A549 (cell line): ENCODE data around the gene HNRNPK. TPM values are rescaled to one million over a fixed set of nuclear protein-coding genes. Genes with fewer than 3 reads are reported as not detected.

Experiments
- ATAC-seq, 2 experiments: fragments of 200-7000 bp in 1 of 2; fragments of >200 bp in 1 of 2; cut with Nextera tagmentation in 1 of 2; cut with Tn5 transposase in 1 of 2; 3 replicates each; pipeline versions ENCODE4 v1.8.0 to v1.9.1; 2018 to 2020; ENCODE audit warnings: mild to moderate bottlenecking in 1 of 2, moderate library complexity in 1 of 2
- CTCF ChIA-PET: fragments of 300-600 bp; sonication (Branson Sonifier 250); formaldehyde crosslinking; extraction: SDS; loops from one replicate; lab custom pipeline; 2021; ENCODE audit warnings: antibody characterized with exemption, inconsistent platforms; lab: Yijun Ruan, JAX
- POLR2A ChIA-PET: fragments of 350-600 bp; formaldehyde crosslinking; extraction: SDS; loops from one replicate; lab custom pipeline; 2021; ENCODE audit warnings: antibody characterized with exemption, inconsistent platforms; lab: Yijun Ruan, JAX
- DNase-seq, 2 experiments: peaks; one replicate each; pipeline versions ENCODE4 v3.0.0 to v3.0.0-alpha.2; 2011 to 2016; ENCODE audit warnings: low read depth in 1 of 2, low spot score in 1 of 2
- FAIRE-seq: peaks from 2 replicates; lab custom pipeline; 2011; peaks lifted over from hg19 to GRCh38; lab: Jason Lieb, UNC
- H3K27ac ChIP-seq, 2 experiments: fragments of >200 bp; sonication (Bioruptor Twin); formaldehyde crosslinking; 3 replicates each; pipeline ENCODE4 v1.5.1; 2016 to 2017
- H3K4me1 ChIP-seq: fragments of >200 bp; sonication (Bioruptor Twin); formaldehyde crosslinking; 3 replicates; pipeline ENCODE4 v1.6.1; 2016
- H3K4me2 ChIP-seq: fragments of >200 bp; sonication (Bioruptor Twin); formaldehyde crosslinking; 3 replicates; pipeline ENCODE4 v1.6.1; 2016
- H3K4me3 ChIP-seq: fragments of >200 bp; sonication (Bioruptor Twin); formaldehyde crosslinking; 3 replicates; pipeline ENCODE4 v1.5.1; 2016
- H3K9me3 ChIP-seq: fragments of >200 bp; sonication (Bioruptor Twin); formaldehyde crosslinking; 3 replicates; pipeline ENCODE4 v1.6.1; 2016
- CBX8 ChIP-seq: fragments of 200-600 bp; sonication (generic); IDR thresholded peaks from 2 replicates; pipeline ENCODE4 v1.6.1; 2016
- CEBPB ChIP-seq, 2 experiments: fragments of >200 bp in 1 of 2; sonication (Bioruptor Twin) in 1 of 2; formaldehyde crosslinking in 1 of 2; IDR thresholded peaks; 2 replicates each; pipeline ENCODE4 v1.6.1; 2012 to 2016
- CHD2 ChIP-seq: fragments of 150-350 bp; IDR thresholded peaks from 2 replicates; pipeline ENCODE4 v1.6.1; 2014; ENCODE audit warnings: low read length; ENCODE audit not compliant: partially characterized antibody
- EHMT2 ChIP-seq: fragments of 200-600 bp; sonication (generic); IDR thresholded peaks from 2 replicates; pipeline ENCODE4 v1.6.1; 2016; ENCODE audit warnings: antibody characterized with exemption, low read depth, mild to moderate bottlenecking, moderate library complexity
- ESRRA ChIP-seq: fragments of 150-350 bp; IDR thresholded peaks from 2 replicates; pipeline ENCODE4 v1.6.1; 2014; ENCODE audit warnings: mild to moderate bottlenecking, low read length, borderline replicate concordance
- FOSB ChIP-seq: fragments of 250-450 bp; sonication (Bioruptor Pico); IDR thresholded peaks from 2 replicates; pipeline ENCODE4 v1.5.0; 2020; ENCODE audit warnings: mild to moderate bottlenecking, moderate library complexity
- FOSL2 ChIP-seq, 2 experiments: fragments of 450-650 bp in 1 of 2; fragments of >200 bp in 1 of 2; sonication (Bioruptor Twin) in 1 of 2; formaldehyde crosslinking; IDR thresholded peaks; 2 replicates each; pipeline versions ENCODE4 v1.5.0 to v1.6.1; 2016 to 2020; ENCODE audit warnings: mild to moderate bottlenecking in 1 of 2, moderate library complexity in 1 of 2
- HEYL ChIP-seq: fragments of 250-450 bp; sonication (Bioruptor Pico); IDR thresholded peaks from 2 replicates; pipeline ENCODE4 v1.8.0; 2021; ENCODE audit warnings: mild to moderate bottlenecking, moderate library complexity
- HOXA7 ChIP-seq: fragments of 250-450 bp; sonication (Bioruptor Pico); IDR thresholded peaks from 2 replicates; pipeline ENCODE4 v1.5.0; 2020; ENCODE audit warnings: mild to moderate bottlenecking, moderate library complexity
- HOXB13 ChIP-seq: fragments of 250-450 bp; sonication (Bioruptor Pico); IDR thresholded peaks from 2 replicates; pipeline ENCODE4 v1.5.0; 2020; ENCODE audit warnings: low read depth, mild to moderate bottlenecking, moderate library complexity
- HOXB5 ChIP-seq: fragments of 250-450 bp; sonication (Bioruptor Pico); IDR thresholded peaks from 2 replicates; pipeline ENCODE4 v1.5.0; 2020; ENCODE audit warnings: mild to moderate bottlenecking, moderate library complexity
- JUN ChIP-seq, 2 experiments: fragments of >200 bp; sonication (Bioruptor Twin); formaldehyde crosslinking; IDR thresholded peaks; 2 replicates in 1 of 2; 3 replicates in 1 of 2; pipeline ENCODE4 v1.6.1; 2016 to 2017
- JUNB ChIP-seq: fragments of >200 bp; sonication (Bioruptor Twin); formaldehyde crosslinking; IDR thresholded peaks from 2 replicates; pipeline ENCODE4 v1.6.1; 2016
- MAFK ChIP-seq: fragments of 450-650 bp; IDR thresholded peaks from 2 replicates; pipeline ENCODE4 v1.6.1; 2014; ENCODE audit not compliant: partially characterized antibody
- MYC ChIP-seq: IDR thresholded peaks from 2 replicates; pipeline ENCODE4 v1.6.1; 2012; ENCODE audit warnings: mild to moderate bottlenecking, inconsistent platforms, low read length, improper control_type of control experiment, borderline replicate concordance
- NPAS2 ChIP-seq: fragments of 250-450 bp; sonication (Bioruptor Pico); IDR thresholded peaks from 2 replicates; pipeline ENCODE4 v1.8.0; 2022; ENCODE audit warnings: mild to moderate bottlenecking, moderate library complexity, borderline replicate concordance
- NR3C1 ChIP-seq: fragments of >200 bp; sonication (Bioruptor Twin); formaldehyde crosslinking; IDR thresholded peaks from 3 replicates; pipeline ENCODE4 v1.6.1; 2017
- PHF8 ChIP-seq: fragments of 200-600 bp; sonication (generic); IDR thresholded peaks from 2 replicates; pipeline ENCODE4 v1.6.1; 2016; ENCODE audit warnings: low read depth, mild to moderate bottlenecking, antibody characterized with exemption, moderate library complexity, borderline replicate concordance
- POLR2A ChIP-seq: IDR thresholded peaks from 2 replicates; pipeline ENCODE4 v1.6.1; 2012; ENCODE audit warnings: mild to moderate bottlenecking, low read length
- POLR2AphosphoS2 ChIP-seq: conservative IDR thresholded peaks from 2 replicates; pipeline ENCODE4 v1.6.1; 2012; ENCODE audit warnings: low read length, improper control_type of control experiment, inconsistent platforms
- RCOR1 ChIP-seq: fragments of 150-350 bp; IDR thresholded peaks from 2 replicates; pipeline ENCODE4 v1.6.1; 2014; ENCODE audit warnings: antibody characterized with exemption, low read length, low read depth
- RFX5 ChIP-seq: fragments of 450-650 bp; IDR thresholded peaks from 2 replicates; pipeline ENCODE4 v1.7.1; 2014; ENCODE audit warnings: antibody characterized with exemption, mild to moderate bottlenecking, moderate library complexity
- RNF2 ChIP-seq: fragments of 200-600 bp; sonication (generic); IDR thresholded peaks from 2 replicates; pipeline ENCODE4 v1.6.1; 2016; ENCODE audit warnings: low read depth, mild to moderate bottlenecking, antibody characterized with exemption, moderate library complexity, borderline replicate concordance
- SMC3 ChIP-seq: fragments of >200 bp; sonication (Bioruptor Twin); formaldehyde crosslinking; IDR thresholded peaks from 3 replicates; pipeline ENCODE4 v1.6.1; 2018; ENCODE audit warnings: inconsistent platforms
- TFCP2L1 ChIP-seq: fragments of 250-450 bp; sonication (Bioruptor Pico); IDR thresholded peaks from 2 replicates; pipeline ENCODE4 v1.5.0; 2021; ENCODE audit warnings: mild to moderate bottlenecking
- TP53 ChIP-seq: fragments of 250-450 bp; sonication (Bioruptor Pico); IDR thresholded peaks from 2 replicates; pipeline ENCODE4 v1.5.0; 2021; ENCODE audit warnings: mild to moderate bottlenecking, moderate library complexity
- ZC3H11A ChIP-seq: fragments of 450-650 bp; IDR thresholded peaks from 2 replicates; pipeline ENCODE4 v1.6.1; 2014; ENCODE audit warnings: antibody characterized with exemption, mild to moderate bottlenecking
- ZFP36 ChIP-seq: fragments of 450-650 bp; IDR thresholded peaks from 2 replicates; pipeline ENCODE4 v1.6.1; 2014; ENCODE audit warnings: borderline replicate concordance; ENCODE audit not compliant: partially characterized antibody
- ZSCAN20 ChIP-seq: fragments of 250-450 bp; sonication (Bioruptor Pico); IDR thresholded peaks from 2 replicates; pipeline ENCODE4 v1.8.0; 2022; ENCODE audit warnings: mild to moderate bottlenecking, moderate library complexity
- WGBS: methylation state at CpG from one replicate; pipeline ENCODE4 v1.1.6; 2017; ENCODE audit errors: missing lambda C conversion rate; 5-methylcytosine and 5-hydroxymethylcytosine counted together
- polyA plus RNA-seq, 4 experiments: library from polyadenylated mRNA; depleted of rRNA in 3 of 4; stranded (reverse); fragments of >200 nt; fragmentation: RNase III in 1 of 4; extraction: RNeasy Plus Mini Kit Qiagen cat#74134 plus additional on column Dnase treatment in 1 of 4; gene quantifications; 2 replicates in 3 of 4; 3 replicates in 1 of 4; pipeline ENCODE4 v1.2.3, GENCODE V29; 2011 to 2017
- TF ChIP-seq, protein P1 (sequence below): IDR thresholded peaks from 2 replicates; pipeline ENCODE4 v1.6.1; 2012
- TF ChIP-seq, protein P2 (sequence below): fragments of 250-450 bp; sonication (Bioruptor Pico); IDR thresholded peaks from 2 replicates; pipeline ENCODE4 v1.5.0; 2020; ENCODE audit warnings: low read depth, mild to moderate bottlenecking, moderate library complexity
- TF ChIP-seq, protein P3 (sequence below): fragments of >200 bp; sonication (Bioruptor Twin); formaldehyde crosslinking; IDR thresholded peaks from 2 replicates; pipeline ENCODE4 v1.6.1; 2016
- TF ChIP-seq, protein P4 (sequence below): fragments of 200-600 bp; sonication (generic); IDR thresholded peaks from 2 replicates; pipeline ENCODE4 v1.6.1; 2016; ENCODE audit warnings: antibody characterized with exemption, mild to moderate bottlenecking, moderate library complexity
- TF ChIP-seq, protein P5 (sequence below): fragments of >200 bp; sonication (Bioruptor Twin); formaldehyde crosslinking; IDR thresholded peaks from 3 replicates; pipeline ENCODE4 v1.5.1; 2016

HNRNPK gene
- polyA plus RNA-seq, 2 of the 4 experiments (the other 2 are of a cell fraction): 682 to 699 TPM

DNA sequence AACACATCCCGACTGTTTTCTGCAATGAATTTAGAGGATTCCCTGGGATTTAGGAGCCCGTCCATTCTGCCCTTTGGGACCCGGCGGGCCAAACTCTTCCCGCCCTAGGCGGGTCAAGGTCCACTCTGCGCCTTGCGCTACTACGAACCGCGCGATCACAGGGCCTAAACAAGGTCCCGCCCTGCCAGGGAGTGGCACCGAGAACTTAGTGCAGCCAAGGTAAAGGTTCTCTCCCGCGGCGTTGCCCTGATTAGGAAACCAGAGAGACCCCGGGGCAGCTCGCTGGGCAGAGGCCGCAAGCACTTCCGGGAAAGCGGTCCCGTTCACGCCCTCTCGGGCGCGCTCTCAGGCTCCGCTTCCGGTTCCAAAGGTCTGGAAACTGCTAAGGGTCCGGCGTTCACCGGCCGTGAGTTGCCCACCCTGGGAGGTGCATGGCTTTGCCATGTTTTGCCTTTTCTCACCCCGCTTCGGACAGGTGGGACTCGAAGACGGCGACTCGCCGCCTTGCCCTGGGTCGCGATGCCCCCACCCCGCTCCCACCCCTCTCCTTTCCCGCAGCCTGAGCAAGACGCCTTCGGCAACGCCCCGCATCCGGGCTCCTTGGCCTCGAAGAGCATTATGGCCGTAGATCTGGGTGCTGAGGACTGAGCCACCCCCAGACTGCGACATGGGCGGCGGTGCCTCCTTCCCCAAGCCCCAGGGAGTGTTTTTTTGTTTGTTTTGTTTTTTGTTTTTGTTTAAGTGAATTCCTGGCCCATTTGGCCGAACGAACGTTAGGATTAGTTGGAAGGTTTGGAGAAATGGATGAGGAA lies 23.4 kb downstream of the HNRNPK start:
- under 1% methylated on average over 31 of the region's 57 CpGs for WGBS
- CTCF ChIA-PET: interaction anchor here (0.9 to 1.0 kb wide), 3 partner anchors 20 to 305 kb away, joined by 3 to 4 read pairs (median 4); no protein-coding TSS in a partner anchor
- no peak for TF ChIP-seq HOXB13 (CRISPR knock-in tag)
- no peak for TF ChIP-seq CHD2
- TF ChIP-seq, protein P1, sequence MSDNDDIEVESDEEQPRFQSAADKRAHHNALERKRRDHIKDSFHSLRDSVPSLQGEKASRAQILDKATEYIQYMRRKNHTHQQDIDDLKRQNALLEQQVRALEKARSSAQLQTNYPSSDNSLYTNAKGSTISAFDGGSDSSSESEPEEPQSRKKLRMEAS: peak; percentile 66
- no peak for TF ChIP-seq FOSL2 (IDR thresholded peaks at IDR 0.05)
- no peak for TF ChIP-seq FOSL2 (CRISPR knock-in tag; IDR thresholded peaks at IDR 0.05)
- no peak for TF ChIP-seq EHMT2
- no peak for TF ChIP-seq NPAS2 (CRISPR knock-in tag)
- TF ChIP-seq CEBPB (IDR thresholded peaks at IDR 0.05): no peak
- no peak for TF ChIP-seq TFCP2L1 (CRISPR knock-in tag)
- peak; percentile 69 to 92 for TF ChIP-seq JUN (IDR thresholded peaks at IDR 0.05)
- TF ChIP-seq JUNB: no peak
- no peak for TF ChIP-seq ZSCAN20
- TF ChIP-seq TP53 (CRISPR knock-in tag): no peak
- no peak for TF ChIP-seq NR3C1
- TF ChIP-seq MAFK: no peak
- no peak for TF ChIP-seq RFX5
- TF ChIP-seq HOXB5: 0 out of 2 replicates have a peak, but pooled peaks have one; percentile 23
- no peak for TF ChIP-seq CBX8
- TF ChIP-seq ZFP36: no peak
- peak; percentile 57 for TF ChIP-seq POLR2A
- TF ChIP-seq RCOR1: no peak
- TF ChIP-seq ZC3H11A: no peak
- TF ChIP-seq FOSB (CRISPR knock-in tag): no peak
- TF ChIP-seq SMC3: no peak
- TF ChIP-seq POLR2AphosphoS2: no peak
- no peak for TF ChIP-seq HOXA7 (CRISPR knock-in tag)
- TF ChIP-seq, protein P2, sequence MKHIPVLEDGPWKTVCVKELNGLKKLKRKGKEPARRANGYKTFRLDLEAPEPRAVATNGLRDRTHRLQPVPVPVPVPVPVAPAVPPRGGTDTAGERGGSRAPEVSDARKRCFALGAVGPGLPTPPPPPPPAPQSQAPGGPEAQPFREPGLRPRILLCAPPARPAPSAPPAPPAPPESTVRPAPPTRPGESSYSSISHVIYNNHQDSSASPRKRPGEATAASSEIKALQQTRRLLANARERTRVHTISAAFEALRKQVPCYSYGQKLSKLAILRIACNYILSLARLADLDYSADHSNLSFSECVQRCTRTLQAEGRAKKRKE (CRISPR knock-in tag): no peak
- TF ChIP-seq PHF8: peak; percentile 81
- TF ChIP-seq, protein P3, sequence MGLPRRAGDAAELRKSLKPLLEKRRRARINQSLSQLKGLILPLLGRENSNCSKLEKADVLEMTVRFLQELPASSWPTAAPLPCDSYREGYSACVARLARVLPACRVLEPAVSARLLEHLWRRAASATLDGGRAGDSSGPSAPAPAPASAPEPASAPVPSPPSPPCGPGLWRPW: no peak
- TF ChIP-seq, protein P4, sequence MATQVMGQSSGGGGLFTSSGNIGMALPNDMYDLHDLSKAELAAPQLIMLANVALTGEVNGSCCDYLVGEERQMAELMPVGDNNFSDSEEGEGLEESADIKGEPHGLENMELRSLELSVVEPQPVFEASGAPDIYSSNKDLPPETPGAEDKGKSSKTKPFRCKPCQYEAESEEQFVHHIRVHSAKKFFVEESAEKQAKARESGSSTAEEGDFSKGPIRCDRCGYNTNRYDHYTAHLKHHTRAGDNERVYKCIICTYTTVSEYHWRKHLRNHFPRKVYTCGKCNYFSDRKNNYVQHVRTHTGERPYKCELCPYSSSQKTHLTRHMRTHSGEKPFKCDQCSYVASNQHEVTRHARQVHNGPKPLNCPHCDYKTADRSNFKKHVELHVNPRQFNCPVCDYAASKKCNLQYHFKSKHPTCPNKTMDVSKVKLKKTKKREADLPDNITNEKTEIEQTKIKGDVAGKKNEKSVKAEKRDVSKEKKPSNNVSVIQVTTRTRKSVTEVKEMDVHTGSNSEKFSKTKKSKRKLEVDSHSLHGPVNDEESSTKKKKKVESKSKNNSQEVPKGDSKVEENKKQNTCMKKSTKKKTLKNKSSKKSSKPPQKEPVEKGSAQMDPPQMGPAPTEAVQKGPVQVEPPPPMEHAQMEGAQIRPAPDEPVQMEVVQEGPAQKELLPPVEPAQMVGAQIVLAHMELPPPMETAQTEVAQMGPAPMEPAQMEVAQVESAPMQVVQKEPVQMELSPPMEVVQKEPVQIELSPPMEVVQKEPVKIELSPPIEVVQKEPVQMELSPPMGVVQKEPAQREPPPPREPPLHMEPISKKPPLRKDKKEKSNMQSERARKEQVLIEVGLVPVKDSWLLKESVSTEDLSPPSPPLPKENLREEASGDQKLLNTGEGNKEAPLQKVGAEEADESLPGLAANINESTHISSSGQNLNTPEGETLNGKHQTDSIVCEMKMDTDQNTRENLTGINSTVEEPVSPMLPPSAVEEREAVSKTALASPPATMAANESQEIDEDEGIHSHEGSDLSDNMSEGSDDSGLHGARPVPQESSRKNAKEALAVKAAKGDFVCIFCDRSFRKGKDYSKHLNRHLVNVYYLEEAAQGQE: no peak
- TF ChIP-seq HEYL: 0 out of 2 replicates have a peak, but pooled peaks have one; percentile 47
- TF ChIP-seq, protein P5, sequence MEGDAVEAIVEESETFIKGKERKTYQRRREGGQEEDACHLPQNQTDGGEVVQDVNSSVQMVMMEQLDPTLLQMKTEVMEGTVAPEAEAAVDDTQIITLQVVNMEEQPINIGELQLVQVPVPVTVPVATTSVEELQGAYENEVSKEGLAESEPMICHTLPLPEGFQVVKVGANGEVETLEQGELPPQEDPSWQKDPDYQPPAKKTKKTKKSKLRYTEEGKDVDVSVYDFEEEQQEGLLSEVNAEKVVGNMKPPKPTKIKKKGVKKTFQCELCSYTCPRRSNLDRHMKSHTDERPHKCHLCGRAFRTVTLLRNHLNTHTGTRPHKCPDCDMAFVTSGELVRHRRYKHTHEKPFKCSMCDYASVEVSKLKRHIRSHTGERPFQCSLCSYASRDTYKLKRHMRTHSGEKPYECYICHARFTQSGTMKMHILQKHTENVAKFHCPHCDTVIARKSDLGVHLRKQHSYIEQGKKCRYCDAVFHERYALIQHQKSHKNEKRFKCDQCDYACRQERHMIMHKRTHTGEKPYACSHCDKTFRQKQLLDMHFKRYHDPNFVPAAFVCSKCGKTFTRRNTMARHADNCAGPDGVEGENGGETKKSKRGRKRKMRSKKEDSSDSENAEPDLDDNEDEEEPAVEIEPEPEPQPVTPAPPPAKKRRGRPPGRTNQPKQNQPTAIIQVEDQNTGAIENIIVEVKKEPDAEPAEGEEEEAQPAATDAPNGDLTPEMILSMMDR: no peak
- no peak; the same call in 1 of the 2 replicates for TF ChIP-seq ESRRA
- no peak for TF ChIP-seq RNF2
- no peak for TF ChIP-seq MYC

More for the DNA sequence above, 23.4 kb downstream of the HNRNPK start:
- POLR2A ChIA-PET: interaction anchor here (0.9 to 1.4 kb wide), 5 partner anchors 8 to 35 kb away, joined by 3 to 11 read pairs (median 7); partner anchors contain the start of genes HNRNPK, KIF27 and RMI1
- peak overlapping the region; percentile 78 for H3K4me2 ChIP-seq
- ATAC-seq (peak; percentile 94 to 95), FAIRE-seq (no peak), DNase-seq (peak; percentile 82 to 85)
- no peaks in the 10 kb centered on the region for H3K9me3 ChIP-seq
- H3K27ac ChIP-seq: peak overlapping the region; percentile 94 to 95
- peak overlapping the region; percentile 52 for H3K4me3 ChIP-seq
- H3K4me1 ChIP-seq: peaks cover 26% of the 10 kb centered on the region; the same call in 2 of the 3 replicates
